Esophagus squamous epithelium (tissue), 5 donors: ENCODE measurements around the gene SCRN1. TPM values are rescaled to one million over a fixed set of nuclear protein-coding genes. Genes with fewer than 3 reads are reported as not detected.

Experiments used
- DNase-seq: peaks from one replicate; lab custom pipeline; 2025; lab: John Stamatoyannopoulos, UW
- H3K27ac ChIP-seq, 4 donors: fragments of 200-600 bp; sonication (generic); one replicate each; pipeline ENCODE4 v1.5.1; 2016 to 2019; ENCODE audit warnings: mild to moderate bottlenecking in 1 of 4
- H3K27me3 ChIP-seq, 4 donors: fragments of 200-600 bp; sonication (generic); 1 replicate in 3 of 4; 2 replicates in 1 of 4; pipeline versions ENCODE4 v1.5.1 to v1.6.0; 2017 to 2021; ENCODE audit warnings: antibody characterized with exemption in 1 of 4
- H3K36me3 ChIP-seq, 3 donors: fragments of 200-600 bp; sonication (generic); one replicate each; pipeline ENCODE4 v1.5.1; 2016 to 2019
- H3K4me1 ChIP-seq, 3 donors: fragments of 200-600 bp; sonication (generic); one replicate each; pipeline ENCODE4 v1.5.1; 2017 to 2019
- H3K4me3 ChIP-seq, 4 donors: fragments of 200-600 bp; sonication (generic); 1 replicate in 3 of 4; 2 replicates in 1 of 4; pipeline ENCODE4 v1.5.1; 2016 to 2019; ENCODE audit warnings: mild to moderate bottlenecking in 2 of 4, moderate library complexity in 1 of 4
- H3K9me3 ChIP-seq, 3 donors: fragments of 200-600 bp; sonication (generic); one replicate each; pipeline ENCODE4 v1.5.1; 2016 to 2019
- CTCF ChIP-seq, 6 experiments: fragments of 450-650 bp in 4 of 6; fragments of 200-600 bp in 2 of 6; sonication (generic) in 2 of 6; IDR thresholded peaks; one replicate each; pipeline ENCODE4 v1.5.1; 2016 to 2019; ENCODE audit warnings: antibody characterized with exemption in 6 of 6, mild to moderate bottlenecking in 4 of 6, moderate library complexity in 4 of 6
- POLR2A ChIP-seq, 4 donors: fragments of 450-650 bp; IDR thresholded peaks; one replicate each; pipeline ENCODE4 v1.6.1; 2017; ENCODE audit warnings: antibody characterized with exemption in 4 of 4, mild to moderate bottlenecking in 4 of 4, moderate library complexity in 3 of 4
- whole genome bisulfite sequencing, 2 donors: methylation state at CpG; one replicate each; pipeline ENCODE4 v1.1.5; 2018; 5-methylcytosine and 5-hydroxymethylcytosine counted together
- intact Hi-C: fragments of 100-400 bp; cut with DNase I; formaldehyde crosslinking; loops from one replicate; pipeline ENCODE4 v1.15.0; 2022
- total RNA-seq, 4 donors: library from RNA; depleted of rRNA; stranded (reverse); fragments of >200 nt; gene quantifications; one replicate each; pipeline ENCODE4 v1.1.0, GENCODE V29; 2016
- donor health status: DM: yes; HTN: yes; CAD: no.

SCRN1 gene
- total RNA-seq, 4 donors from 2014 or later = 6.3 to 27.8 (median 20.5) TPM

- Histone ChIP-seq H3K27me3 (no peaks in the 10 kb centered on the region), H3K4me3 (no peak overlapping the region), H3K9me3 (no peaks in the 10 kb centered on the region), H3K36me3 (peaks cover 0 to 29% (median 9%) of the 10 kb centered on the region in 3 donors), H3K27ac (no peak overlapping the region), H3K4me1 (peaks cover 10 to 26% (median 14%) of the 10 kb centered on the region in 3 donors)
- intact Hi-C loops = no loop called here
- WGBS, 2 donors = 23 to 25% methylated on average over 1 of the region's 1 CpG
- no peak for DNase-seq
- TF ChIP-seq POLR2A (IDR thresholded peaks at IDR 0.05) (no peak), CTCF (IDR thresholded peaks at IDR 0.05) (no peak)
These were observed 30.9 kb upstream of the SCRN1 start for GRCh38 chr7:30020535-30020934.

- no peak for DNase-seq
- intact Hi-C loops = no loop called here
- H3K4me1 ChIP-seq = peaks cover 7 to 20% (median 8%) of the 10 kb centered on the region in 3 donors
- WGBS, 2 donors = 96 to 100% methylated on average over 1 of the region's 1 CpG
- peaks cover 0 to 34% (median 9%) of the 10 kb centered on the region in 3 donors for H3K36me3 ChIP-seq
- no peaks in the 10 kb centered on the region for H3K9me3 ChIP-seq
- H3K27ac ChIP-seq = no peak overlapping the region
- H3K4me3 ChIP-seq = no peak overlapping the region
- no peak for TF ChIP-seq POLR2A (IDR thresholded peaks at IDR 0.05)
- no peak for TF ChIP-seq CTCF (IDR thresholded peaks at IDR 0.05)
- no peaks in the 10 kb centered on the region for H3K27me3 ChIP-seq
These were observed 30.4 kb upstream of the SCRN1 start for GRCh38 chr7:30019960-30020359.

- Histone ChIP-seq H3K4me1 (peaks cover 2 to 14% (median 4%) of the 10 kb centered on the region in 3 donors), H3K9me3 (no peaks in the 10 kb centered on the region), H3K36me3 (peaks cover 0 to 40% (median 9%) of the 10 kb centered on the region in 3 donors), H3K4me3 (no peak overlapping the region), H3K27me3 (no peaks in the 10 kb centered on the region), H3K27ac (no peak overlapping the region)
- DNase-seq = no peak
- intact Hi-C loops = no loop called here
- 90 to 93% methylated on average over 1 of the region's 1 CpG for WGBS, 2 donors
- TF ChIP-seq POLR2A (IDR thresholded peaks at IDR 0.05) (no peak), CTCF (IDR thresholded peaks at IDR 0.05) (no peak)
These were observed 29.8 kb upstream of the SCRN1 start for GRCh38 chr7:30019387-30019786.

GRCh38 chr7:30018451-30018850, 28.9 kb upstream of the SCRN1 start:
- Histone ChIP-seq H3K27me3 (no peaks in the 10 kb centered on the region), H3K4me1 (peaks cover 0 to 5% (median 2%) of the 10 kb centered on the region in 3 donors), H3K4me3 (no peak overlapping the region), H3K9me3 (no peaks in the 10 kb centered on the region), H3K27ac (no peak overlapping the region), H3K36me3 (peaks cover 0 to 49% (median 9%) of the 10 kb centered on the region in 3 donors)
- TF ChIP-seq POLR2A (IDR thresholded peaks at IDR 0.05) (no peak), CTCF (IDR thresholded peaks at IDR 0.05) (no peak)
- intact Hi-C loops = no loop called here
- DNase-seq = no peak

GRCh38 chr7:30012757-30013156, 23.2 kb upstream of the SCRN1 start:
- Histone ChIP-seq H3K4me1 (no peaks in the 10 kb centered on the region), H3K36me3 (peaks cover 0 to 48% (median 9%) of the 10 kb centered on the region in 3 donors), H3K4me3 (no peak overlapping the region), H3K27ac (no peak overlapping the region), H3K9me3 (no peaks in the 10 kb centered on the region), H3K27me3 (no peaks in the 10 kb centered on the region)
- intact Hi-C loops = no loop called here
- TF ChIP-seq POLR2A (IDR thresholded peaks at IDR 0.05) (no peak), CTCF (IDR thresholded peaks at IDR 0.05) (no peak)
- 59 to 78% methylated on average over 3 of the region's 3 CpGs for WGBS, 2 donors
- no peak for DNase-seq
